GM23248 (cell line): ENCODE results near the gene TOX2.

ENCODE experiments used
- EZH2 ChIP-seq: fragments of 200-600 bp; sonication (generic); IDR thresholded peaks from 2 replicates; pipeline ENCODE4 v1.6.1; 2018; ENCODE audit warnings: antibody characterized with exemption, mild to moderate bottlenecking; ENCODE audit not compliant: insufficient read depth, poor library complexity, severe bottlenecking
- EZH2phosphoT487 ChIP-seq: fragments of 200-600 bp; sonication (generic); IDR thresholded peaks from 2 replicates; pipeline ENCODE4 v1.6.1; 2018; ENCODE audit warnings: antibody characterized with exemption, moderate library complexity, mild to moderate bottlenecking, low read depth; ENCODE audit not compliant: insufficient read depth

DNA sequence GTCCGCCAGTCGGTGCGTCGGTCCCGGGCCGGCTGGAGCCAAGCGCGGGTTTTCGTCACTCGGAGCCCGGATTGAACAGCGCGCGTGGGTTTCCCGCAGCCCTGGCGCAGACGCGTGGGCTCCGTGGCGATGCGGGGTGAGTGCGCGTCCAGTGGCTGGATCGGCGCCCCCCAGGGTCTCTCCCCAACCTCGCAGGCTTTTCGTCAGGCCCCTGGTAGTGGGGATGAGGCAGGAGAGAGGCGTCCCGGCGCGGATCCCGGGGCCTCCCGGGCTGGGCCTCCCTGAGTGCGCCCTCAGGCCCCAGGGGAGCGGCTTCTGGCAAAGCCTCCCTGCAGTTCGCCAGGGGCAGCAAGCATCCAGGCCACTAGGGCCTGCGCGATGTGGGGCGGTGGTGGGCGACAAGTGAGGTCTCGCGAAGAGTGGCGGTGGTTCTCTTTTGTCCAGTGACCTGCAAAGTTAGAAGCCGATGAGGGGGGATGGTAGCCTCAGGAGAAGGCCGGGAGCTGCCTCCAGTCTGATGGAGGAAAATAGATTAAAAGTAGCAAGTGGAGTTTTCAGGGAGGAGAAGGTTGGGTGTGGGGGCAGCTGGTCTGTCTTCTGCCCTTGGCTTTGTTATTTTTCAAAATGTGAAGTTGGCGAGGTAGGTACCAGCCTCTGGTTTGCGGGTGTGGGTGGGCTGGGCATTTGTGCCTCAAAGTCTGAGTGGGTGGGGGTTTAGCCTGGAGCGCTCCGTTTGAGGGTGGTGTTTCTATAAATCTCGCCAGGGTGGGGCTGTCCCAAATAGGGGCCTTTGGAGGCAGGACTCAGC is 1.6 kb downstream of the TOX2 start:
- TF ChIP-seq EZH2 (no peak), EZH2phosphoT487 (no peak)
